Measurements from ENCODE around the gene RANBP2.

RANBP2 gene

DNA sequence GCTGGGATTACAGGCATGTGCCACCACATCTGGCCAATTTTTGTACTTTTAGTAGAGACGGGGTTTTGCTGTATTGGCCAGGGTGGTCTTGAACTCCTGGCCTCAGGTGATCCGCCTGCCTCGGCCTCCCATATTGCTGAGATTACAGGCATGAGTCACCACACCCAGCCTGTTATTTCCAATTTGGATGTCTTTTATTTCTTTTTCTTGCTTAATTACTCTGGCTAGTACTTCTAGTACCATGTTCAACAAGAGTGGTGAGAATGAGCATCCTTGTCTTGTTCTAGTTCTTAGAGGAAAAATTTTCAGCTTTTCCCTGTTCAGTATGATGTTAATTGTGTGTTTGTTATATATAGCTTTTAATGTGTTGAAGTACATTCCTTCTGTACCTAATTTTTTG is 90.7 kb downstream of the RANBP2 start (continued):
- TF ChIP-seq, protein P1, sequence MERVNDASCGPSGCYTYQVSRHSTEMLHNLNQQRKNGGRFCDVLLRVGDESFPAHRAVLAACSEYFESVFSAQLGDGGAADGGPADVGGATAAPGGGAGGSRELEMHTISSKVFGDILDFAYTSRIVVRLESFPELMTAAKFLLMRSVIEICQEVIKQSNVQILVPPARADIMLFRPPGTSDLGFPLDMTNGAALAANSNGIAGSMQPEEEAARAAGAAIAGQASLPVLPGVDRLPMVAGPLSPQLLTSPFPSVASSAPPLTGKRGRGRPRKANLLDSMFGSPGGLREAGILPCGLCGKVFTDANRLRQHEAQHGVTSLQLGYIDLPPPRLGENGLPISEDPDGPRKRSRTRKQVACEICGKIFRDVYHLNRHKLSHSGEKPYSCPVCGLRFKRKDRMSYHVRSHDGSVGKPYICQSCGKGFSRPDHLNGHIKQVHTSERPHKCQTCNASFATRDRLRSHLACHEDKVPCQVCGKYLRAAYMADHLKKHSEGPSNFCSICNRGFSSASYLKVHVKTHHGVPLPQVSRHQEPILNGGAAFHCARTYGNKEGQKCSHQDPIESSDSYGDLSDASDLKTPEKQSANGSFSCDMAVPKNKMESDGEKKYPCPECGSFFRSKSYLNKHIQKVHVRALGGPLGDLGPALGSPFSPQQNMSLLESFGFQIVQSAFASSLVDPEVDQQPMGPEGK (CRISPR knock-in tag; IDR thresholded peaks at IDR 0.05; ENCODE audit: borderline replicate concordance): no peak
- TF ChIP-seq ZNF70 (CRISPR knock-in tag; IDR thresholded peaks at IDR 0.05): no peak

DNA sequence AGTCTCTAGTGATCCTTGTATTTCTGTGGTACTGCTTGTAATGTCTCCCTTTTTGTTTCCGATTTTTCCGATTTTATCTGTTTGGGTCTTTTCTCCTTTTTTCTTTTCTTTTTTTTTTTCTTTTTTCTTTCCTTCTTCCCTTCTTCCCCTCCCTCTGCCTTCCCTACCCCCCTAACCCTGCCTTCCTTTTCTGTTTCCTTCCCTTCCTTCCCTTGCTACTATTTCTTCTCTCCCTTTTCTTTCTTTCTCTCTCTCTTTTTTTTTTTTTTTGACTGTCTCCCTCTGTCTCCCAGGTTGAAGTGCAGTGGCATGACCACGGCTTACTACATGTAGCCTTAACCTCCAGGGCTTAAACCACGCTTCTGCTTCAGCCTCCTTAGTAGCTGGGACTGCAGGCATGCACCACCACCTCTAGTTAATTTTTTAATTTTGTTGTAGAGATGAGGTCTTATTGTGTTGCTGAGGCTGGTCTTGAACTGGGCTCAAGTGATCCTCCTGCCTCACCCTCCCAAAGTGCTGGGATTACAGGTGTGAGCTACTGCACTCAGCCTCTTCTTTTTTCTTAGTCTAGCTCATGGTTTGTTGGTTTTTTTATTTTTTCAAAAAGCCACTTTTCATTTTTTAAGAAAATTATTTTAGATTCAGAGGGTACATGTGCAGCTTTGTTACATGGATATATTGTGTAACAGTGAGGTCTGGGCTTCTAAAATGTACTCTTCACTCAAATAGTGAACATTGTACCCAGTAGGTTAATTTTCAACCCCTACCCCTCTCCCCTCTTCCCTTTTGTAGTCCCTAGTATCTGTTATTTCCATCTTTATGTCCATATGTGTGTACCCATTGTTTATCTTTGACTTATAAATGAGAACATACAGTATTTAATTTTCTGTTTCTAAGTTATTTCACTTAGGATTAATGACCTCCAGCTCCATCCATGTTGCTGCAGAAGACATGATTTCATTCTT is 92.0 kb downstream of the RANBP2 start:
- ATAC-seq: no peak
- TF ChIP-seq ESRRG (CRISPR knock-in tag; IDR thresholded peaks at IDR 0.05): no peak
- TF ChIP-seq ZNF70 (CRISPR knock-in tag; IDR thresholded peaks at IDR 0.05): no peak
- no peak for TF ChIP-seq ZFP3 (CRISPR knock-in tag; IDR thresholded peaks at IDR 0.05)
- no peak for TF ChIP-seq ZFP30 (CRISPR knock-in tag; IDR thresholded peaks at IDR 0.05)
- no peak for TF ChIP-seq CSDC2 (CRISPR knock-in tag; IDR thresholded peaks at IDR 0.05)
- TF ChIP-seq ZC3H10 (CRISPR knock-in tag; IDR thresholded peaks at IDR 0.05): no peak
- TF ChIP-seq, protein P2, sequence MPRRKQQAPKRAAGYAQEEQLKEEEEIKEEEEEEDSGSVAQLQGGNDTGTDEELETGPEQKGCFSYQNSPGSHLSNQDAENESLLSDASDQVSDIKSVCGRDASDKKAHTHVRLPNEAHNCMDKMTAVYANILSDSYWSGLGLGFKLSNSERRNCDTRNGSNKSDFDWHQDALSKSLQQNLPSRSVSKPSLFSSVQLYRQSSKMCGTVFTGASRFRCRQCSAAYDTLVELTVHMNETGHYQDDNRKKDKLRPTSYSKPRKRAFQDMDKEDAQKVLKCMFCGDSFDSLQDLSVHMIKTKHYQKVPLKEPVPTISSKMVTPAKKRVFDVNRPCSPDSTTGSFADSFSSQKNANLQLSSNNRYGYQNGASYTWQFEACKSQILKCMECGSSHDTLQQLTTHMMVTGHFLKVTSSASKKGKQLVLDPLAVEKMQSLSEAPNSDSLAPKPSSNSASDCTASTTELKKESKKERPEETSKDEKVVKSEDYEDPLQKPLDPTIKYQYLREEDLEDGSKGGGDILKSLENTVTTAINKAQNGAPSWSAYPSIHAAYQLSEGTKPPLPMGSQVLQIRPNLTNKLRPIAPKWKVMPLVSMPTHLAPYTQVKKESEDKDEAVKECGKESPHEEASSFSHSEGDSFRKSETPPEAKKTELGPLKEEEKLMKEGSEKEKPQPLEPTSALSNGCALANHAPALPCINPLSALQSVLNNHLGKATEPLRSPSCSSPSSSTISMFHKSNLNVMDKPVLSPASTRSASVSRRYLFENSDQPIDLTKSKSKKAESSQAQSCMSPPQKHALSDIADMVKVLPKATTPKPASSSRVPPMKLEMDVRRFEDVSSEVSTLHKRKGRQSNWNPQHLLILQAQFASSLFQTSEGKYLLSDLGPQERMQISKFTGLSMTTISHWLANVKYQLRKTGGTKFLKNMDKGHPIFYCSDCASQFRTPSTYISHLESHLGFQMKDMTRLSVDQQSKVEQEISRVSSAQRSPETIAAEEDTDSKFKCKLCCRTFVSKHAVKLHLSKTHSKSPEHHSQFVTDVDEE (CRISPR knock-in tag; IDR thresholded peaks at IDR 0.05): no peak
- TF ChIP-seq SNAI2 (CRISPR knock-in tag; IDR thresholded peaks at IDR 0.05): no peak
- no peak for TF ChIP-seq PPARA (CRISPR knock-in tag; IDR thresholded peaks at IDR 0.05; ENCODE audit: borderline replicate concordance)
- TF ChIP-seq BACH2 (CRISPR knock-in tag; IDR thresholded peaks at IDR 0.05; ENCODE audit: borderline replicate concordance): no peak
- no peak for TF ChIP-seq OSR1 (CRISPR knock-in tag; IDR thresholded peaks at IDR 0.05)
- no peak for TF ChIP-seq ARNTL (CRISPR knock-in tag; IDR thresholded peaks at IDR 0.05; ENCODE audit: borderline replicate concordance, low read depth)
- TF ChIP-seq ZNF8 (CRISPR knock-in tag; IDR thresholded peaks at IDR 0.05): no peak
- TF ChIP-seq TCF4 (CRISPR knock-in tag; IDR thresholded peaks at IDR 0.05; ENCODE audit: borderline replicate concordance): no peak
- TF ChIP-seq TOX (CRISPR knock-in tag; IDR thresholded peaks at IDR 0.05; ENCODE audit: borderline replicate concordance): no peak
- TF ChIP-seq, protein P3, sequence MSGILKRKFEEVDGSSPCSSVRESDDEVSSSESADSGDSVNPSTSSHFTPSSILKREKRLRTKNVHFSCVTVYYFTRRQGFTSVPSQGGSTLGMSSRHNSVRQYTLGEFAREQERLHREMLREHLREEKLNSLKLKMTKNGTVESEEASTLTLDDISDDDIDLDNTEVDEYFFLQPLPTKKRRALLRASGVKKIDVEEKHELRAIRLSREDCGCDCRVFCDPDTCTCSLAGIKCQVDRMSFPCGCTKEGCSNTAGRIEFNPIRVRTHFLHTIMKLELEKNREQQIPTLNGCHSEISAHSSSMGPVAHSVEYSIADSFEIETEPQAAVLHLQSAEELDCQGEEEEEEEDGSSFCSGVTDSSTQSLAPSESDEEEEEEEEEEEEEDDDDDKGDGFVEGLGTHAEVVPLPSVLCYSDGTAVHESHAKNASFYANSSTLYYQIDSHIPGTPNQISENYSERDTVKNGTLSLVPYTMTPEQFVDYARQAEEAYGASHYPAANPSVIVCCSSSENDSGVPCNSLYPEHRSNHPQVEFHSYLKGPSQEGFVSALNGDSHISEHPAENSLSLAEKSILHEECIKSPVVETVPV (CRISPR knock-in tag; IDR thresholded peaks at IDR 0.05): no peak
- no peak for TF ChIP-seq RARB (CRISPR knock-in tag; IDR thresholded peaks at IDR 0.05)
- no peak for TF ChIP-seq GLIS3 (CRISPR knock-in tag; IDR thresholded peaks at IDR 0.05)
- TF ChIP-seq, protein P1 (CRISPR knock-in tag; IDR thresholded peaks at IDR 0.05; ENCODE audit: borderline replicate concordance): no peak
- no peak for TF ChIP-seq ISL1 (CRISPR knock-in tag; IDR thresholded peaks at IDR 0.05)

DNA sequence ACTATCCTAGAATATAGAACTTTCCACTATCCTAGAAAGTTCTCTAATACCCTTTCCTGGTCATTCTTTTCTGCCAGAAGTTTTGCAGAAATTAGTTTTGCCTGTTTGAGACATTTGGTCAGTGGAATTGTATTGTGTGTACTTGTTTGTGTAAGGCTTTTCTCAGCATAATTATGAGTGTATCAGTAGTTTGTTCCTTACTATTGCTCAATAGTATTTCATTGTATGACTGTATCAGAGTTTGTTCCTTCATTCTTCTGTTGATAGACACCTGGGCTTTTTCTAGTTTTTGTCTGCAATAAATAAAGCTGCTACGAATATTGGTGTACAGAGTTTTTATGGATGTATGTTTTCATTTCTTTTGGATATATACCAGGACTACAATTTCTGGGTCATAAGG is 94.5 kb downstream of the RANBP2 start:
- no peak for ATAC-seq
- no peak for TF ChIP-seq BACH2 (CRISPR knock-in tag; IDR thresholded peaks at IDR 0.05; ENCODE audit: borderline replicate concordance)
- TF ChIP-seq OSR1 (CRISPR knock-in tag; IDR thresholded peaks at IDR 0.05): no peak
- no peak for TF ChIP-seq ISL1 (CRISPR knock-in tag; IDR thresholded peaks at IDR 0.05)
- no peak for TF ChIP-seq CSDC2 (CRISPR knock-in tag; IDR thresholded peaks at IDR 0.05)
- no peak for TF ChIP-seq RARB (CRISPR knock-in tag; IDR thresholded peaks at IDR 0.05)
- no peak for TF ChIP-seq PPARA (CRISPR knock-in tag; IDR thresholded peaks at IDR 0.05; ENCODE audit: borderline replicate concordance)
- no peak for TF ChIP-seq ZNF565 (CRISPR knock-in tag; conservative IDR thresholded peaks at IDR 0.05; ENCODE audit: low read depth)
- TF ChIP-seq GLIS3 (CRISPR knock-in tag; IDR thresholded peaks at IDR 0.05): no peak
- TF ChIP-seq ARNTL (CRISPR knock-in tag; IDR thresholded peaks at IDR 0.05; ENCODE audit: borderline replicate concordance, low read depth): no peak
- TF ChIP-seq ZNF70 (CRISPR knock-in tag; IDR thresholded peaks at IDR 0.05): no peak
- TF ChIP-seq ZNF8 (CRISPR knock-in tag; IDR thresholded peaks at IDR 0.05): no peak
- no peak for TF ChIP-seq TOX (CRISPR knock-in tag; IDR thresholded peaks at IDR 0.05; ENCODE audit: borderline replicate concordance)

Measured in SK-N-SH treated with all-trans-retinoic acid at 6 μM for 48 hours (cell line).